Osteocyte (in vitro differentiated cells): Measurements from ENCODE around the gene C18orf54. TPM values are rescaled to one million over a fixed set of nuclear protein-coding genes. Genes with fewer than 3 reads are reported as not detected.
"Not testable (repeated sequence)": the region's sequence is repeated elsewhere in the genome, so short reads cannot be mapped to it uniquely, and the experiment has no call there.

Experiments used
- DNase-seq: peaks from one replicate; pipeline ENCODE4 v3.0.0; 2021; ENCODE audit warnings: mixed read lengths; ENCODE audit not compliant: unreplicated experiment; ENCODE audit errors: extremely low spot score
- H3K27ac Mint-ChIP-seq: one replicate; pipeline ENCODE4 v1.8.0; 2021; ENCODE audit warnings: mild to moderate bottlenecking, mixed read lengths; ENCODE audit not compliant: unreplicated experiment
- H3K27me3 Mint-ChIP-seq: one replicate; pipeline ENCODE4 v1.8.0; 2021; ENCODE audit warnings: mixed read lengths; ENCODE audit not compliant: unreplicated experiment
- H3K36me3 Mint-ChIP-seq: one replicate; pipeline ENCODE4 v1.8.0; 2021; ENCODE audit warnings: mixed read lengths; ENCODE audit not compliant: unreplicated experiment
- H3K4me1 Mint-ChIP-seq: one replicate; pipeline ENCODE4 v1.8.0; 2021; ENCODE audit warnings: mixed read lengths; ENCODE audit not compliant: unreplicated experiment
- H3K4me3 Mint-ChIP-seq: one replicate; pipeline ENCODE4 v1.8.0; 2021; ENCODE audit warnings: mild to moderate bottlenecking, moderate library complexity, mixed read lengths; ENCODE audit not compliant: unreplicated experiment
- H3K9me3 Mint-ChIP-seq: one replicate; pipeline ENCODE4 v1.8.0; 2021; ENCODE audit warnings: mixed read lengths; ENCODE audit not compliant: unreplicated experiment
- total RNA-seq: library from RNA; stranded (reverse); gene quantifications from 2 replicates; pipeline ENCODE4 v1.2.1, GENCODE V29; 2021
- TF ChIP-seq, protein P1 (sequence below): fragments of 200-600 bp; sonication (generic); IDR thresholded peaks from 2 replicates; pipeline ENCODE4 v1.5.0; 2021; ENCODE audit warnings: antibody characterized with exemption, mild to moderate bottlenecking, moderate library complexity

C18orf54 gene
- total RNA-seq, 1 donor from 2014 or later = 6.4 TPM

DNA sequence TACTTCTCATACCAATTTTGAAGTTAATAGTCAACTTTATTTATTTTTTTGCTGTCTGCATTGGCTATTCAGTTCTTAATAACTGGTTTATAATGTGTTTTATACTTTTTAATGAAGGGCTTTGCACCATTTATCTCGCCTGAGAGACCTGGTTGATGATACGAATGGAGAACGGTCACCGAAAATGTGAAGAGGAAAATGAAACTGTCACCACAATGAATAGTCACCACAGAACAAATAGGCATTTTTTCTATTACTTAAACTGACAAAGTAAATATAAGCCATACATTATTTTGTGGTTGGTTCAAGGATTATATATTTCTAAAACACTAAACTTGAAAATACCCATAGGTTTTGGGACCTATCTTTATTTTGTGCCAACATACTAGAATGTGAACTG is 20.4 kb downstream of the C18orf54 start:
- TF ChIP-seq, protein P1, sequence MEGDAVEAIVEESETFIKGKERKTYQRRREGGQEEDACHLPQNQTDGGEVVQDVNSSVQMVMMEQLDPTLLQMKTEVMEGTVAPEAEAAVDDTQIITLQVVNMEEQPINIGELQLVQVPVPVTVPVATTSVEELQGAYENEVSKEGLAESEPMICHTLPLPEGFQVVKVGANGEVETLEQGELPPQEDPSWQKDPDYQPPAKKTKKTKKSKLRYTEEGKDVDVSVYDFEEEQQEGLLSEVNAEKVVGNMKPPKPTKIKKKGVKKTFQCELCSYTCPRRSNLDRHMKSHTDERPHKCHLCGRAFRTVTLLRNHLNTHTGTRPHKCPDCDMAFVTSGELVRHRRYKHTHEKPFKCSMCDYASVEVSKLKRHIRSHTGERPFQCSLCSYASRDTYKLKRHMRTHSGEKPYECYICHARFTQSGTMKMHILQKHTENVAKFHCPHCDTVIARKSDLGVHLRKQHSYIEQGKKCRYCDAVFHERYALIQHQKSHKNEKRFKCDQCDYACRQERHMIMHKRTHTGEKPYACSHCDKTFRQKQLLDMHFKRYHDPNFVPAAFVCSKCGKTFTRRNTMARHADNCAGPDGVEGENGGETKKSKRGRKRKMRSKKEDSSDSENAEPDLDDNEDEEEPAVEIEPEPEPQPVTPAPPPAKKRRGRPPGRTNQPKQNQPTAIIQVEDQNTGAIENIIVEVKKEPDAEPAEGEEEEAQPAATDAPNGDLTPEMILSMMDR = no peak
- Mint-ChIP-seq H3K36me3 (peaks cover 7% of the 10 kb centered on the region), H3K27me3 (no peaks in the 10 kb centered on the region), H3K4me3 (no peak overlapping the region), H3K4me1 (no peaks in the 10 kb centered on the region), H3K9me3 (no peaks in the 10 kb centered on the region), H3K27ac (no peak overlapping the region)
- no peak for DNase-seq

GRCh38 chr18:54381640-54382039 is 23.9 kb downstream of the C18orf54 start:
- Mint-ChIP-seq H3K4me1 (peaks cover 6% of the 10 kb centered on the region), H3K27me3 (no peaks in the 10 kb centered on the region), H3K4me3 (no peak overlapping the region), H3K27ac (no peak overlapping the region), H3K36me3 (no peaks in the 10 kb centered on the region), H3K9me3 (no peaks in the 10 kb centered on the region)
- no peak for DNase-seq
- TF ChIP-seq, protein P1 = no peak

- TF ChIP-seq, protein P1 = no peak
- no peaks in the 10 kb centered on the region for H3K36me3 Mint-ChIP-seq
- no peaks in the 10 kb centered on the region for H3K9me3 Mint-ChIP-seq
- peaks cover 6% of the 10 kb centered on the region for H3K4me1 Mint-ChIP-seq
- no peaks in the 10 kb centered on the region for H3K27me3 Mint-ChIP-seq
- DNase-seq = no peak
- H3K4me3 Mint-ChIP-seq = no peak overlapping the region
- H3K27ac Mint-ChIP-seq = no peak overlapping the region
Observed at GRCh38 chr18:54382076-54382475, 24.4 kb downstream of the C18orf54 start.

- Mint-ChIP-seq H3K27me3 (no peaks in the 10 kb centered on the region), H3K36me3 (no peaks in the 10 kb centered on the region), H3K9me3 (no peaks in the 10 kb centered on the region), H3K4me3 (no peak overlapping the region), H3K27ac (no peak overlapping the region), H3K4me1 (peaks cover 8% of the 10 kb centered on the region)
- no peak for DNase-seq
- TF ChIP-seq, protein P1 = no peak
Observed at GRCh38 chr18:54382733-54383252, 25.1 kb downstream of the C18orf54 start.

- Mint-ChIP-seq H3K27me3 (no peaks in the 10 kb centered on the region), H3K4me1 (peaks cover 27% of the 10 kb centered on the region), H3K27ac (no peak overlapping the region), H3K36me3 (no peaks in the 10 kb centered on the region), H3K4me3 (no peak overlapping the region), H3K9me3 (peaks cover 5% of the 10 kb centered on the region)
- no peak for DNase-seq
- TF ChIP-seq, protein P1 = no peak
Observed at GRCh38 chr18:54386043-54386442, 28.3 kb downstream of the C18orf54 start.

DNA sequence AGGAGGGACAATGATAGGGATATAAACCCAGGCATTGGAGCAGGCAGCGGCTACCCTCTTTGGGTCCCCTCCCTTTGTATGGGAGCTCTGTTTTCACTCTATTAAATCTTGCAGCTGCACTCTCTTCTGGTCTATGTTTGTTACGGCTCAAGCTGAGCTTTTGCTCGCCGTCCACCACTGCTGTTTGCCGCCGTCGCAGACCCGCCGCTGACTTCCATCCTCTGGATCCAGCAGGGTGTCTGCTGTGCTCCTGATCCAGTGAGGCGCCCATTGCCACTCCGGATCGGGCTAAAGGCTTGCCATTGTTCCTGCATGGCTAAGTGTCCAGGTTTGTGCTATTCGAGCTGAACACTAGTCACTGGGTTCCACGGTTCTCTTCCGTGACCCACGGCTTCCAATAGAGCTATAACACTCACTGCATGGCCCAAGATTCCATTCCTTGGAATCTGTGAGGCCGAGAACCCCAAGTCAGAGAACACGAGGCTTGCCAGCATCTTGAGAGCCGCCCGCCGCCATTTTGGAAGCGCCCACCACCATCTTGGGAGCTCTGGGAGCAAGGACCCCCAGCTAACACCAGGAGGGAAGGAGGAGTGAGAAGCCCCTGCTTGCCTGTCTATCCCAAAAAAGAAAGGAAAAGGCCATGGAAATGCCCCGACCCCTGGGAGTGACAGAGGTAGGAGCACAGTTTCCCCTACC is 29.2 kb downstream of the C18orf54 start:
- H3K36me3 Mint-ChIP-seq, H3K27me3 Mint-ChIP-seq, DNase-seq, H3K27ac Mint-ChIP-seq, H3K9me3 Mint-ChIP-seq, H3K4me3 Mint-ChIP-seq: not testable (repeated sequence)
- peaks cover 27% of the 10 kb centered on the region for H3K4me1 Mint-ChIP-seq
